ENCODE results near the gene AKT3. TPM values are rescaled to one million over a fixed set of nuclear protein-coding genes. Genes with fewer than 3 reads are reported as not detected.

AKT3 gene
- total RNA-seq, 4 donors from 2014 or later: 29.7 to 77.2 (median 37.4) TPM

- no peak for ATAC-seq (ENCODE audit: low FRiP score)
- TF ChIP-seq, protein P1, sequence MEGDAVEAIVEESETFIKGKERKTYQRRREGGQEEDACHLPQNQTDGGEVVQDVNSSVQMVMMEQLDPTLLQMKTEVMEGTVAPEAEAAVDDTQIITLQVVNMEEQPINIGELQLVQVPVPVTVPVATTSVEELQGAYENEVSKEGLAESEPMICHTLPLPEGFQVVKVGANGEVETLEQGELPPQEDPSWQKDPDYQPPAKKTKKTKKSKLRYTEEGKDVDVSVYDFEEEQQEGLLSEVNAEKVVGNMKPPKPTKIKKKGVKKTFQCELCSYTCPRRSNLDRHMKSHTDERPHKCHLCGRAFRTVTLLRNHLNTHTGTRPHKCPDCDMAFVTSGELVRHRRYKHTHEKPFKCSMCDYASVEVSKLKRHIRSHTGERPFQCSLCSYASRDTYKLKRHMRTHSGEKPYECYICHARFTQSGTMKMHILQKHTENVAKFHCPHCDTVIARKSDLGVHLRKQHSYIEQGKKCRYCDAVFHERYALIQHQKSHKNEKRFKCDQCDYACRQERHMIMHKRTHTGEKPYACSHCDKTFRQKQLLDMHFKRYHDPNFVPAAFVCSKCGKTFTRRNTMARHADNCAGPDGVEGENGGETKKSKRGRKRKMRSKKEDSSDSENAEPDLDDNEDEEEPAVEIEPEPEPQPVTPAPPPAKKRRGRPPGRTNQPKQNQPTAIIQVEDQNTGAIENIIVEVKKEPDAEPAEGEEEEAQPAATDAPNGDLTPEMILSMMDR (IDR thresholded peaks at IDR 0.05): no peak
- DNase-seq (ENCODE audit: low spot score): no peak
Observed at GRCh38 chr1:243535014-243535413, 315.0 kb downstream of the AKT3 start.

- ATAC-seq (ENCODE audit: low FRiP score) (no peak), DNase-seq (ENCODE audit: low spot score) (no peak)
- TF ChIP-seq, protein P1 (IDR thresholded peaks at IDR 0.05): no peak
Observed at GRCh38 chr1:243529512-243529911, 320.5 kb downstream of the AKT3 start.

DNA sequence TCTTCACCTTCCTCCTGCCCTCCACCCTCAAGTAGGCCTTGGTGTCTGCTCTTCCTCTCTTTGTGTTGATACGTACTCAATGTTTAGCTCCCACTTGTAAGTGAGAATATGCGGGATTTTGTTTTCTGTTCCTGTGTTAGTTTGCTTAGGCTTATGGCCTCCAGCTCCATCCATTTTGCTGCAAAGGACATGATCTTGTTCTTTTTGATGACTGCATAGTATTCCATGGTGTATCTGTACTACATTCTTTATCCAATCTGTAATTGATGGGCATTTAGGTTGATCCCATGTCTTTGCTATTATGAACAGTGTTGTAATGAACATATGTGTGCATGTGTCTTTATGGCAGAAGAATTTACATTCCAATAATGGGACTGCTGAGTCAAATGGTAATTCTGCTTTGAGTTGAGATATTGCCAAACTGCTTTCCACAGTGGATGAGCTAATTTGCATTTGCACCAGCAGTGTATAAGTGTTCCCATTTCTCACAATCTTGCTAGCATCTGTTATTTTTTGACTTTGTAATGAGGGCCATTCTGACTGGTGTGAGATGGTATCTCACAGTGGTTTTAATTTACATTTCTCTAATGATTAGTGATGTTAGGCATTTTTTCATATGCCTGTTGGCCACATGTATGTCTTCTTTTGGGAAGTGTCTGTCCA is 321.5 kb downstream of the AKT3 start:
- TF ChIP-seq, protein P1 (IDR thresholded peaks at IDR 0.05): no peak
- DNase-seq (ENCODE audit: low spot score): no peak
- no peak for ATAC-seq (ENCODE audit: low FRiP score)

- ATAC-seq (ENCODE audit: low FRiP score) (no peak), DNase-seq (ENCODE audit: low spot score) (no peak)
- TF ChIP-seq, protein P1 (IDR thresholded peaks at IDR 0.05): no peak
Observed at GRCh38 chr1:243526180-243526579, 323.9 kb downstream of the AKT3 start.

DNA sequence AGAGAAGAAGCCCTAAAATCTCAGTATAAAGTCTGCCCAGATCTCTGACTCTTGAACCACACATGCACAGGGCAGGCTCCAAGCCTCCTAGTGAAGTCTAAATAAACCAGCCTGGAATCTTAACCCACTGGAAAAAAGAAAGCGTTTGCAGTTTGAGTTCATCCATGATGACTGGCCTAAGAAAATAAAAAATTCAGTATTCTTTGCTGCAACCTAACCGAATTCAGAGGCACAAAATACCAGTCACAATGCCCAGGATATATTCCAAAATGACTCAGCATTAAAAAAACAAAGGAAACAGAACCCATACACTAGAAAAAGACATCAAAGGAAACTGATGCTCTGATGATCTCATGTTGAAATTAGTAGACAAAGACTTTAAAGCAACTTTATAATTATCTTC is 325.0 kb downstream of the AKT3 start:
- no peak for DNase-seq (ENCODE audit: low spot score)
- TF ChIP-seq, protein P1 (IDR thresholded peaks at IDR 0.05): no peak
- no peak for ATAC-seq (ENCODE audit: low FRiP score)

DNA sequence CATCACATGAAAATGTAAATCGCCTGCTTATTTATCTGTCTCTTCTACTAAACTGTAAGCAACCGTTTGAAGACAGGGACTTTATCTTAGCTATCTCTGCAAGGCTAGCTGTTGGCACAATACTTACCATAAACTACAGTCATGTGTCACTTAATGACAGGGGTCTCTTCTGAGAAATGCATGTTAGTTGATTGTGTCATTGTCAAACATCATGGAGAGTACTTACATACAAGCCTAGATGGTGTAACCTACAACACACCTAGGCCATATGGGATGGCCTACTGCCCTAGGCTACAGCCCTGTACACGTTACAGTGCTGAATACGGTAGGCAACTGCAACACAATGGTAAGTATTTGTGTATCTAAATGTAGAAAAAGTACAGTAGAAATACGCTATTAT is 326.3 kb downstream of the AKT3 start:
- ATAC-seq (ENCODE audit: low FRiP score) (no peak), DNase-seq (ENCODE audit: low spot score) (no peak)
- TF ChIP-seq, protein P1 (IDR thresholded peaks at IDR 0.05): no peak

- DNase-seq (ENCODE audit: low spot score) (no peak), ATAC-seq (ENCODE audit: low FRiP score) (no peak)
- TF ChIP-seq, protein P1 (IDR thresholded peaks at IDR 0.05): no peak
Observed at GRCh38 chr1:243520831-243521230, 329.2 kb downstream of the AKT3 start.
